ENCODE results near the gene PPFIBP2.

Gene PPFIBP2

GRCh38 chr11:7525424-7525823 lies 11.6 kb downstream of the PPFIBP2 start:
- DNase-seq (ENCODE audit: low read depth): no peak

GRCh38 chr11:7527029-7527428 lies 13.2 kb downstream of the PPFIBP2 start:
- no peak for DNase-seq (ENCODE audit: low read depth)

- no peak for DNase-seq (ENCODE audit: low read depth)
Observed at GRCh38 chr11:7528514-7529049, 14.8 kb downstream of the PPFIBP2 start.

GRCh38 chr11:7530013-7530640 lies 16.3 kb downstream of the PPFIBP2 start:
- no peak for DNase-seq (ENCODE audit: low read depth)

GRCh38 chr11:7531011-7531410 lies 17.2 kb downstream of the PPFIBP2 start:
- DNase-seq (ENCODE audit: low read depth): no peak

- DNase-seq (ENCODE audit: low read depth): no peak
Observed at GRCh38 chr11:7532405-7533145, 18.8 kb downstream of the PPFIBP2 start.

GRCh38 chr11:7533199-7534041 lies 19.6 kb downstream of the PPFIBP2 start:
- DNase-seq (ENCODE audit: low read depth): no peak

GRCh38 chr11:7534042-7534378 lies 20.2 kb downstream of the PPFIBP2 start:
- DNase-seq (ENCODE audit: low read depth): no peak

GRCh38 chr11:7536100-7536499 lies 22.3 kb downstream of the PPFIBP2 start:
- no peak for DNase-seq (ENCODE audit: low read depth)

- no peak for DNase-seq (ENCODE audit: low read depth)
Observed at GRCh38 chr11:7537265-7537664, 23.5 kb downstream of the PPFIBP2 start.

GRCh38 chr11:7538031-7538430 lies 24.2 kb downstream of the PPFIBP2 start:
- no peak for DNase-seq (ENCODE audit: low read depth)

GRCh38 chr11:7538466-7539454 lies 25.0 kb downstream of the PPFIBP2 start:
- no peak for DNase-seq (ENCODE audit: low read depth)

- DNase-seq (ENCODE audit: low read depth): no peak
Observed at GRCh38 chr11:7540830-7541555, 27.2 kb downstream of the PPFIBP2 start.

- DNase-seq (ENCODE audit: low read depth): no peak
Observed at GRCh38 chr11:7543302-7543701, 29.5 kb downstream of the PPFIBP2 start.

- no peak for DNase-seq (ENCODE audit: low read depth)
Observed at GRCh38 chr11:7544021-7544420, 30.2 kb downstream of the PPFIBP2 start.

GRCh38 chr11:7545611-7546010 lies 31.8 kb downstream of the PPFIBP2 start:
- no peak for DNase-seq (ENCODE audit: low read depth)

GRCh38 chr11:7546324-7546791 lies 32.6 kb downstream of the PPFIBP2 start:
- DNase-seq (ENCODE audit: low read depth): no peak

GRCh38 chr11:7547687-7548086 lies 33.9 kb downstream of the PPFIBP2 start:
- DNase-seq (ENCODE audit: low read depth): no peak

GRCh38 chr11:7548659-7549274 lies 35.0 kb downstream of the PPFIBP2 start:
- DNase-seq (ENCODE audit: low read depth): no peak

GRCh38 chr11:7549681-7550080 lies 35.9 kb downstream of the PPFIBP2 start:
- DNase-seq (ENCODE audit: low read depth): no peak
